HG02981 (cell line): ENCODE measurements around the gene CPAMD8.
A peak's percentile ranks its signal among the peaks of the same experiment; 100 is the strongest.

Source experiments
- ATAC-seq: cut with Tn5 transposase; IDR thresholded peaks from one replicate; pipeline ENCODE4 v1.9.1; 2021; ENCODE audit warnings: mild to moderate bottlenecking, moderate library complexity; ENCODE audit not compliant: unreplicated experiment

CPAMD8 gene

DNA sequence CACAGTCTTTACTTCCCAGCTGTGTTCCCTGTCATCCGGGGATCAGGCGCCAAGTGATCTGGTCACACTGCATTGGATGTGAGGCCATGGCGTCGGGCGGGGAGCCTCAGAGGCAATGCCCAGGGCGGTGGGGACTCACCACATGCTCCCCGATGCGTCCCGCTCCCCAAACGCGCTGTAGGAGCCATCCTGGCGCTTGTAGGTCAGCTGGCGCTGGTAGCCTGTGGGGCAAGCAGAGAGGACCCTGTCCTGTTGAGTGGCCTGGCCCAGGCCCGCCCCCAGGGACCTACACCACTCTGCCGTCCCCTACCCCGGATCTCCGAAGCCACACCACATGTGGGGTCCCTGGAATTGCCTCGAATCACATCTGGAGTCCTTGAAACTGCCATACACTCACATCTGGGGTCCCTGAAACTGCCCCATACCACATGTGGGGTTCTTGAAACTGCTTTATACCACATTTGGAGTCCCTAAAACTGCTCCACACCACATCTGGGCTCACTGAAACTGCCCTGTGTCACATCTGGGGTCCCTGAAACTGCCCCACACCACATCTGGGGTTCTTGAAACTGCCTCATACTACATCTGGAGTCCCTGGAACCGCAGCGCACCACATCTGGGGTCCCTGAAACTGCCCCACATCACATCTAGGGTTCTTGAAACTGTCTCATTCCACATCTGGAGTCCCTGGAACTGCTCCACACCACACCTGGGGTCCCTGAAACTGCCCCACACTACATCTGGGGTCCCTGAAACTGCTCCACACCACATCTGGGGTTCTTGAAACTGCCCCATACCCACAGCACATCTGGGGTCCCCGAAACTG, 104.6 kb downstream of the CPAMD8 start:
- ATAC-seq = no peak

DNA sequence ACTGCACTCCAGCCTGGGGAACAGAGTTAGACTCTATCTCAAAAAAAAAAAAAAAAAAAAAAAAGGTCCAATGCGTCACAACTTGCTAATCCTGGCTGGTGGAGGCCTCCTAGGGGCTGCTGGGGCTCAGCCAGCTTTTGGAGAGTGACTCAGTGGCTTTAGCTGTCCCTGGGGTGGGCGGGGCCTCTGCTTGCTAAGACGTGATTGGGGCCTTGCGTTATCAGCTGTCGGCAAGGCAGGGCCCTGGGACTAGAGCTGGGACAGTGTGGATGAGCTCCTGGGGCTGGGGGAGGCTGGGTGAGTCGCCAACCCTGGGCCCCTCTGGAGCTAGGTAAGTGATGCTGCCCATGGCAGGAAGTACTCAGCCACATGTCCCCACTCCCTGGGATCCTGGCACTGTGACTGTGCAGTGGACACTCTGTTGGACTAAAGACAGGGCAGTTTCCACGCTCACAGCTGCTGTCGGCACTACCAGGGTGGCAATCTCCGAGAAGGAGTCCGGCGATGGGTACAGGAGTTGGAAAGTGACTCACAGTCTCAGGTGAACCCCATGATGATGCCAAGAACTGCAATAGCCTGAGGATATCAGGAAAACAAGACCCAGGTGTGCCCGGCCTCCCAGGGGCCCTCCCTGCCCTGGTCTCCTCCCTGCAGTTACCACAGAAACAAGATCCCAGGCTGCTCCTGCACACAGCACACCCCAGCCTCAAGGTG, 105.6 kb downstream of the CPAMD8 start:
- no peak for ATAC-seq

DNA sequence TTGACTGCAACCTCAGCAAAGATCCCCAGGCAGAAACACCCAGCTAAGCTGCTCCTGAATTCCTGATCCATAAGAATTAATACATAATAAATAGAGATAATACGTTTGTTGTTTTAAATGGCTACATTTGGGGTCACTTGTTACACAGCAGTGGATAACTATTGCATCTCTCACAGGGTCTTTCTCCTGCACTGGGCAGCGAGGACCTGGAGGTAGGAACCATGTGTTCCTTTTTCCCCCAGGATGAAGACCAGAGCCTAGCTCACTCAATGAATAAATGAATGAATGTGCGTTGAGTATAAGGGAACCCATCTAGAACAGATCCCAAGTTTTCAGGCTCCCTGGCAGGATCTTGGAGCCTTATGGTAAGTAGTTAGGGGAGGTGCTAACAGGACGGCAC, 107.1 kb downstream of the CPAMD8 start:
- no peak for ATAC-seq

DNA sequence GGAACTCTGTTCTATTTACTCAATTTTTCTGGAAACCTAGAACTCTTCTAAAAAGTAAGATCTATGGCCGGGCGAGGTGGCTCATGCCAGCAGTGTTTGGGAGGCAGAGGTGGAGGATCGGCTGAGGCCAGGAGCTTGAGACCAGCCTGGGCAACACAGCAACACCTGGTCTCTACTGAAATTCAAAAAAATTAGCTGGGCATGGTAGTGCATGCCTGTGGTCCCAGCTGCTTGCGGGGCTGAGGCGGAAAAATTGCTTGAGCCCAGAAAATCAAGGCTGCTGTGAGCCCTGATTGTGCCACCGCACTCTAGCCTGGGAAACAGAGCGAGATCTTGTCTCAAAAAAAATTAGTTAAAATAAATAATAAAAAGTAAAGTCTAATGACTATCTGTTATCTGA, 109.2 kb downstream of the CPAMD8 start:
- ATAC-seq = no peak

DNA sequence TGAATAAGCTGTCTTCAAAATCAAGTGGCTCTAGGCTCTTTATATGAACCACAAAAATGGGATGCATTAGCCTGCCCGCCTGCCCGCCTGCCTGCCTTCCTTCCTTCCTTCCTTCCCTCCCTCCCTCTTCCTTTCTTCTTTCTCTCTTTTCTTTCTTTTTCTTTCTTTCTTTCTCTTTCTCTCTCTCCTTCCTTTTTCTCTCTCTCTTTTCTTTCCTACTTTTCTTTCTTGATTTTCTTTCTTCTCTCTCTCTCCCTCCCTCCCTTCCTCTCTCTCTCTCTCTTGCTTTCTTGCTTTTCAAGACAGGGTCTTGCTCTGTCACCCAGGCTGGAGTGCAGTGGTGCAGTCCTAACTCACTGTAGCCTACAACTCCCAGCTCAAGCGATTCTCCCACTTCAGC, 110.9 kb downstream of the CPAMD8 start:
- ATAC-seq = no peak

DNA sequence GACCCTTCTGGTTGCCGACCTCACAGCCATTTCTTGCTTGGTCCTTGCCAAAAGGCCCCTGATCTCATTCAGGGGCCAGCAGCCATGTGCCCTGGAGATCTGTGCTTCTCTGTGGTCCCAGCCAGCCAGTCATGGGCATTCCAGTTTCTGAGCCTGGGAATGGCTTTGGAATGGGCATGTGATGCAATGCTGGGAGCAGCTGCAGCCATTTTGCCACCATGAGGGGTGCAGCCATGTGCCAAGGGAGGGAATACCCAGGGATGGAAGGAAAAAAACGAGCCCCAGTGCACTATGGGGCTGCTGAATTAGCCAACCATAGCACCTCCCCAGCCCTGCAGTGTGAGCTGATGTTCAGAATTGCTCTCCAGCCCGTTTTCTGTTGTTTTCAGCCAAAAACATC, 111.5 kb downstream of the CPAMD8 start:
- no peak for ATAC-seq

DNA sequence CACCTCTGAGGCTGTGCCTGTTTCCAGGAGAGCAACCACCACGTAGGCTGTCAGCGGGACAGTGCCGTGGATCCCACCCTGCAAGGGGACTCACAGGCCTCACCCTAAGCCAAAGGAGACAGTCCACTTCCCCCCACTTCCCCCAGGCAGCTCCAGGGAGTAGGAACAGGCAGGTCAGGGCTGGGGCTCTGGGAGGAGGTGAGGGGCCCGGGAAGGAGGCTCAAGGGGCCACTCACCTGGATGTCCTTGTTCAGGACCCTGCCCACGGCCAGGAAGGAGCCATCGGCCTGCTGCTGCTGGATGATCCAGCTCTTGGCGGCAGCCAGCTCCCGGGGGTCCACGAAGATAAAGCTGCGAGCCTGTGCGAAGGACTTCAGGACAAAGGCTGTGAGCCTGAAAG, 112.2 kb downstream of the CPAMD8 start:
- no peak for ATAC-seq

DNA sequence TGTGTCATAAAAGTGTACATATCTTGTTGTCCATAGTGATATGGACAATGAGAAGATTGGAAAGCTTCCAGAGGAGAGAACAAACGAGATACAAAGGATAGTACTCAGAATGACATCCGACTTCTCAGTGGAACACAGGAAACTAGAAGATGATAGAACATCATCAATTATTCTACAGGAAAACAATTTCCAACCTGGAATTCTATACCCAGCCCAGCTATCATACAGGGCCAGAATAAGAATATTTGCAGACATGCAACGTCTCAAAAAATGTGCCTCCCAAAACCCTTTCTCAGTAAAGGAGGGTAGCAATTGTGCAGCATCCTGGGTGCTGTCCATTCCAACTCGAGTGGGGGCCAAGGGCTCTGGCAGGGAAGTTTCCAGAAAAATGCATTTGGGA, 113.8 kb downstream of the CPAMD8 start:
- no peak for ATAC-seq

DNA sequence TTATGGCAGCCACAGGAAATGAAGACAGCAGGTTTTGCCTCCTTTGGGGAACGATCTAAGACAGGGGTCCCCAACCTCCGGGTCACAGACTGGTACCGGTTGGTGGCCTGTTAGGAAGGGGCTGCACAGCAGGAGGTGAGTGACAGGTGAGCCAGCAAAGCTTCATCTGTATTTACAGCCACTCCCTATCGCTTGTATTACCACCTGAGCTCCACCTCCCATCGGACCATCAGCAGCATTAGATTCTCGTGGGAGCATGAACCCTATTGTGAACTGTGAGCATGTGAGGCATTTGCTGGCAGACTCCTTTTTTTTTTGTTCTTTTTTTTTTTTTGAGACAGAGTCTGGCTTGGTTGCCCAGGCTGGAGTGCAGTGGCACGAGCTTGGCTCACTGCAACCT, 115.6 kb downstream of the CPAMD8 start:
- ATAC-seq = no peak

DNA sequence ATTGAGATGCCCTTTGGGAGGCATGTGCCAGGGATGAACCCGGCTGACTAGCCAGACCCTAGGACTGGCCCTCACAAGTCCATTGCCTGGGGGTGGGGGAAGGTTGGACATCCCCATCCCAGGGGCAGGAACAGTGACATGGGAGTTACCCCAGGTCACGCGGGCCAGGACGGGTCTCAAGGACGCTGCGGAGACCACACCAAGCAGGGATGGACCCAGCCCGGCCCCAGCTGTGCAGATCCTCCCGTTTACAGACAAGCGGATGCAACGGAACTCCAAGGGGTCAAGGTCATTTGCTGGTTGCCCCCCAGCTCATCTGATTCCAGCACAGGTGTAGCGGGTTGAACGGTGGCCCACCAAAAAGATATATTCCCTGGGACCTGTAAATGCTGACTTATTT, 117.9 kb downstream of the CPAMD8 start:
- no peak for ATAC-seq

DNA sequence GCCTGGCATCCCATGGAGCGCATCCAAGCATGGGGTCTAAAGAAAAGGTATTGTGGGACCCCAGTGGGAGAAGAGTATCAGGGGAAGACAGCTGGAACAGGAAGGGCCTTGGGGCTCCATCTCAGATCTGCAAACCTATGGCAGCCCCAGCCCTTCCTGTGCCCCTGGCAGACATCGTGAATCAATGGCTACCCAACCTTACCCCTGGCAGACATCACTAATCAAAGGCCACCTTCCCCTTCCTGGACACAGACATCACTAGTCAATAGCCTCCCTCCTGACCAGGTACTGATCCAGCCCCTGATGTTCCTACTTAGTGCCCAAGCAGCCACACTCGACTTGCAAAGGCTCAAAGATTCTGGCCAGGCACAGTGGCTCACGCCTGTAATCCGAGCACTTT, 122.0 kb downstream of the CPAMD8 start:
- ATAC-seq = no peak

DNA sequence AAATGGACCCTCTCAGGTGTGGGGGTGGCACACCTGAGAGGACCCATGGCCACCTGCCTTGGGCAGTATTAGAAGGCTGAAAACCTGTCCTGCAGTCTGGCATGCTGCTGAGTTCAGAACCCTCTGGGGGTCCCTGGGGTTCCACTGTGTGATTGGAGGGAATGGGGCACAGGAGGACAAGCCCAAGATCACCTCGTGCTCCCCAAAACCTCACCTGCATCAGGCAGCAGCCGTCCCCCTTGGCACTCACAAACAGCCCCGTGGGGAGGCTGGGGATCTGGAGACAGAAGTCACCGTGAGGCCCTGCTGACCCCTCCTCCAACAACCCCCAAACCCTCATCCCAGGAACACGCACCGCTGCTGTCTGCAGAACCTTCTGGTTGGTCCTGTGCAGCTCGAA, 123.3 kb downstream of the CPAMD8 start:
- no peak for ATAC-seq

DNA sequence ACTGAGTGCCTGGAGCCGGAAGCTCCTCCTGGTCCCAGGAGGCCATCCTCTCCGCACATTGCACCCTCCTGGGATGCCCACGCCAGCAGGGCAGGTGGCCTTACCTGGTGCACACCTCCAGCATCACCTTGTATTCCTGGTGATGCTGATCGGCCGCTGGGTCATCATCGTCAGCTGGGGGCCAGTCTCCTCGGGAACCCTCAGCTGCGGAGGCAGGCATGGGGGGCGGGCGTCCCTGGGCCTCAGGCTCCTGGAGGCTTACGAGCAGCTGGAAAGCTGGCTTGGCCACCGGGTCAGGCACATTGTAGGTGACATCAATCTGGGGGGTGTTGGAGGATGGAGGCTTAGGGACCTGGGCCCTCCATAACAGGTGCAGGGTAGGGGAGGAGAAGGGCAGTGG, 124.1 kb downstream of the CPAMD8 start:
- ATAC-seq = no peak

DNA sequence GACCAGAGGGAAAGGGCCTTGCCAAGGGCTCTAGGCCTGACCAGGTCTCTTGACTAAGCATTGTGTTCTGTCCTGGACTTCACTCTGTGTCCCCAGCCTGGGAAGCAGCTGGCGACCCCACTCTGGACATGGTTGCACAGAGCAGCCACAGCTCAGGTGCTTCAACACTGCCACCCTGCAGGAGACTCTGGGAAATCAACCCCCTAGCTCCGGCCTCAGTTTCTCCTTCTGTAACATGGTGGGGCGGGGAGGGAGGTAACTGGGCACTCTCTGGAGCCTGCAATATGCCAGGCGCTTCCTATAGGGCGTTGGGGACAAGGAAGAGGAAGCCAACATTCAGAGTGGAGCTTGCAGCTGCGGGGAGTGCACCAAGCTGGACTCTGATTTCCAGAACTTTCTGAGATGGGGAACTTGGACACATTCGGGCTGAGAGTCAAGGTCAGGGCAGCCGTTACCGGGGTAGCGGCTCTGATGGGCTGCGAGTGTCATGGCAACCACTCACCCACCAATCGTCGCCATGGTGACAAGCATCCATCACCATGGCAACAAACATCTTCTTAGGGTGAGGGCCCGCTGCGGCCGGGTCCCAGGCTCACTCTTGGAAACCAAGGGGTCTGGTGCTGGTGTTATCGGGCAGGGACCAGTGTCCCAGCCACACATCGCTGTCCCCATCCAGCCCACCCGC, 125.0 kb downstream of the CPAMD8 start:
- ATAC-seq = no peak

DNA sequence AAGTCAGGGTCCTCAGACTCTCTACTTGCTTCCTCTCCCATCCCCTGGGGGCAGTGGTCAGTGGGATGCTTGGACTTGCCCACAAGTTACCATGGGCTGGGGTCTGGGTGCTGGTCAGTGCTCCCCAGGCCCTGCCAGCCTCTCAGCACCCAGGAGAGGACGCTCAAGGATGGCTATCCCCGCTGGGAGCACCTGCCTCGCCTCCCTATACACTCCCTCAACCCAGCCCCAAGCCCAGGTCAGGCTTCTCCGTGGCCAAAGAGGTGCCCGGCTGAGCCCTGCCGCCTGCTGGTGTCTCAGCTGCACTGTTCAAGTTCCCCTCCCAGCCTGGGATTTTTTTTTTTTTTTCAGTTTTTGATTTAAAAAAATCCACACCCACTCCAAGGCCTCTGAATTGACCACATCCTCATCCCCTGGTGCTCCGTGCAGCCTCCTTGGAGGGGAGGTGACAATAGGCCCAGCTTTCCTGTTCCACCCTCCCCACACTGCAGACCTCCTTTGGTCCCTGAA, 127.0 kb downstream of the CPAMD8 start:
- ATAC-seq = no peak

DNA sequence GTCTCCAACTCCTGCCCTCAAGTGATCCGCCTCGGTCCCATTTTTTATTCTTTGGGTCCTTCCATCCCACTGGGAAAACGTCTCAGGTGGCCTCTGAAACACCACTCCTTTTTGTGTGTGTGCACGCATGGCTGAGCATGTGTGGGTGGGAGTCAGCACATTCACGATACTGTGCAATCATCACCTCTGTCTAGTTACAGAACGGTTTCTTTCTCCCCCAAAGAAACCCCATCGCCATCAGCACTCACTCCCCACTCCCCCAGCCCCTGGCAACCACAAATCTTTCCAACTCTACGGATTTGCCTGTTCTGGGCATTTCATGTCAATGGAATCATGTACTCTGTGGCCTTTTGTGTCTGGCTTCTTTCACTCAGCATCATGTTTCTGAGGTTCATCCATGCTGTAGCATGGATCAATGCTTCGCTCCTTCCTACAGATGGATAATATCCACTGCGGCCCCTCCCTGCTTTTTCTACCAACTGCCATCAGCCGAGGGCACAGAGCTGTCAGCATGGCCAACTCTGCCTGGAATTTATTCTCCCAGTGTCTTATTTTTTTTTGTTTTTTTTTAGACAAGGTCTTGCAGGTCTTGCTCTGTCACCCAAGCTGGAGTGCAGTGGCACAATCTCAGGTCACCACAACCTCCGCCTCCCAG, 128.1 kb downstream of the CPAMD8 start:
- ATAC-seq = no peak

DNA sequence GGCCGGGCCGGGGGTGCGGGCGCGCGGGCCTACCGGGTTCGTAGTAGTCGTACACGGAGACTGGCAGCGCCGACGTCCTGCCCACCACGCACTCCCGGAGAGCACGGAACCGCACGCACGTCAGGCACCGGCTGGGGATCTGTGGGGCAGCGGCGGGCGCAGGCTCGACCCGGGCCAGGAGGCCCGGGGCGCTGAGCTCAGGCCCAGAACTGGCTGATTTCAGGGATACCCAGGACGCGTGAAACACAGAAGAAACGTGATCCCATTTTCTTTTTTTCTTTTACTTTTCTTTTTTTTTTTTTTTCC, 128.8 kb downstream of the CPAMD8 start:
- ATAC-seq = no peak

DNA sequence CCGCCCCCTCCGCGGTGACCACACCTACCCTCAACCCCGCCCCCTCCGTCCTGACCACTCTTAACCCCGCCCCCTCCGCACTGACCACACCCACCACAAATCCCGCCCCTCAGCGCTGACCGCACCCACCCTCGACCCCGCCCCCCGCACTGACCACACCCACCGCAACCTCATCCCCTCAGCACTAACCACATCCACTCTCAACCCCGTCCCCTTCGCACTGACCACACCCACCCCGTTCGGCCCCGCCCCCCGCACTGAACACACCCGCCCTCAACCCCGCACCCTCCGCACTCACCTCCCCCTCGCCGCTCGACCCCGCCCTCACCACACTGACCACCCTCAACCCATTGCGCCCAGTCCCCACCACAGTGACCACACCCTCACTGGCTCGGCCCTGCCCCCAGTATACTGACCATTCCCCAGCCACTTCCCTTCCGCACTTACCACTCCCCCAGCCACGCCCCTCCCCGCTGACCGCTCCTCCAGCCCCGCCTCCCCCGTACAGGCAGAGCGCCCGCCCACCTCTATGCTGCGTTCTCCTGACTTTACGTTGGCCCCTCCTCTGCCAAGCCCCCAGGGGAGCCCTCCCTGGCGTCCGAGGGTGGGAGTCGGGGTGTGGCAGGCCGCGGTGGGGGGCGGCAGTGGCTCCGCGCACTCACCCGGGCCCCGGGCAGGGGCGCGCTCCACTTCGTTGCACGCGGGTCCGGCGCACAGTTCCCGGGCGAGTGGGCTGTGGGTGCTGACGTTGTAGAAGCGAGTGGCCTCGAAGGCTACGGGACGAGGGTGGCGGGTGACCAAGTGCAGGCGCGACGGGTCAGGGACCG, 129.4 kb downstream of the CPAMD8 start:
- peak; percentile 41 for ATAC-seq

DNA sequence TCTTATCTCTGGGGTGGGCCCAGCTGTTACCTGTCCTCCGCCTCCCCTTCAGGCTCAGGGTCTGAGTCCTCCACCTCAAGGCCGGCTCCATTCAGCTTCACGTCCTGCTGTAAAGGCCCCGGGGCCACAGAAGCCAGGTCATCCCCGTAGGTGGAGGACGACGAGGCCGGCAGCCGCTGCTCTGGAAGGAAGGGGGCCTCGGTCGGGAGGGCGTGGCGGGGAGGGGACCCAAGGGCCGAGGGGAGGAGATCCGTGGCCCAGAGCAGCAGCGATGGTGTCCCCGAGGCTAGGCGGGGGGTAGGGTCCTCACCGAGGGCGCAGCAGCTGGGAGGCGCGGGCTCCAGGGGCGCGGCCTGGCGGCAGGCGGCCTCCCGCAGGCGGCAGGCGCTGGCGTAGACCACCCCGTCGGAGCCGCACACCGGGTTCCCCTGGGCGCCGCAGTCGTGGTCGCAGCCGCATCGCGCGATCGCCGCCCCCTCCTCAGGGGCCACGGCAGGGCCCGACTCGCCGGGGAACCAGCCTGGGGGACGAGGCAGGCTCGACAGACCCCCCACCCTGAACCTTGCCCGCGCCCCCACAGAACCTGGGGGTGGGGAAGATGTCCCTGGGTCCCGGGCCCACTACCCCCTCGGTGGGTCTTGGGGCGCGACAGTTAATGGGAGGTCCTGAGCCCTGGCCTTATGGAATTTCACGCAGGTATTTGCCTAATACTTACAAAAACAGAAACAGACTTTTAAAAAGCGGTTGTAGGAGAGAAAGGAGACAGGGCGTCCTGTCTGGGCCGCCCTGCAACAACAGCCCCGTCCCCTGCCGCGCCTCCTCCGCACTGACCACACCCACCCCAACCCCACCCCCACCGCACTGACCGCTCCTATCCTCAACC, 130.2 kb downstream of the CPAMD8 start:
- ATAC-seq = peak; percentile 19
